Measurements from ENCODE around the gene ITGB2. TPM values are rescaled to one million over a fixed set of nuclear protein-coding genes. Genes with fewer than 3 reads are reported as not detected.
A peak's percentile ranks its signal among the peaks of the same experiment; 100 is the strongest.

ITGB2 gene
- polyA plus RNA-seq, 1 donor = 17.1 TPM

DNA sequence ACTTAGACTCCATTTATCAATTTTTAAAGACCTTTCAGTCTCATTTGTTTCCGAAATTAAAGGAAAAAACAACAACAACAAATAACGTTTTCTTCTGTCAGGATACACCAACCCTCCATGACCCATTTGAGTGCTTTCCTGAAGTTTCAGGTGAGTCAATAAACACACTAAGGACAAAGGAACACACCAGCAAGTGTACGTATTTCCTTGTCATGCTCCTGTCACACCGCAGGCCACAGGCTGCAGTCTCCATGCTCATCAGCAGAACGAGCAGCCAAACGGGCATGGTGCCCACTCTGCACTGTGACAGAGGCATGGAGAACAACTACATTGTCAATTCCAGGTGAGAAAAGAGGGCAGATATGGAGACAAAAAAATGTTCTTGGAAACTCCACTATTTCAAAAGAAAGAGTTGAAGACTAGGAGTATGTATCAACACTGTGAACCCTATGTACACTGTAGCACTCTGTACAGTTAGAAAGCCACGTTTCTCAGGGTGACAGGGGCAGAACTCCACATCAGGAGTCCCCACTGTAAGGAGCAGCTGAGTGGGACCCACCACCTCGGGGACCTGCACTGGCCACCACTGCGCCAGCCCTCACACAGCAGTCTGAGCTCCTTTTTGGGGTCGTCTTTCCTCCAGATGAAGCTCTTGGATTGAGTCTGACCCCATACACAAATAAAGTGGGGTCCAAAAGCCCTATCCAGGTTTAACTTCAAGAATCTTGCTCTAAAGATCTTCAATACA is 49.8 kb downstream of the ITGB2 start:
- DNase-seq = peak in 1 of 2 donors; percentile 40
- Histone ChIP-seq H3K27me3 (ENCODE audit: control insufficient read depth, insufficient read depth, low read length) (peaks cover 7% of the 10 kb centered on the region), H3K4me1 (ENCODE audit: control insufficient read depth, insufficient read depth, low read length) (peaks cover 40% of the 10 kb centered on the region), H3K4me3 (ENCODE audit: low read length) (peak overlapping the region; percentile 84), H3K27ac (ENCODE audit: low read length) (peak overlapping the region; percentile 87), H3K36me3 (ENCODE audit: control insufficient read depth, insufficient read depth, low read length) (peaks cover 8% of the 10 kb centered on the region), H3K9me3 (ENCODE audit: control insufficient read depth, low read depth, low read length) (peaks cover 5% of the 10 kb centered on the region)
- whole genome bisulfite sequencing (ENCODE audit: insufficient coverage, low lambda C conversion rate) = 60% methylated on average over 4 of the region's 10 CpGs

DNA sequence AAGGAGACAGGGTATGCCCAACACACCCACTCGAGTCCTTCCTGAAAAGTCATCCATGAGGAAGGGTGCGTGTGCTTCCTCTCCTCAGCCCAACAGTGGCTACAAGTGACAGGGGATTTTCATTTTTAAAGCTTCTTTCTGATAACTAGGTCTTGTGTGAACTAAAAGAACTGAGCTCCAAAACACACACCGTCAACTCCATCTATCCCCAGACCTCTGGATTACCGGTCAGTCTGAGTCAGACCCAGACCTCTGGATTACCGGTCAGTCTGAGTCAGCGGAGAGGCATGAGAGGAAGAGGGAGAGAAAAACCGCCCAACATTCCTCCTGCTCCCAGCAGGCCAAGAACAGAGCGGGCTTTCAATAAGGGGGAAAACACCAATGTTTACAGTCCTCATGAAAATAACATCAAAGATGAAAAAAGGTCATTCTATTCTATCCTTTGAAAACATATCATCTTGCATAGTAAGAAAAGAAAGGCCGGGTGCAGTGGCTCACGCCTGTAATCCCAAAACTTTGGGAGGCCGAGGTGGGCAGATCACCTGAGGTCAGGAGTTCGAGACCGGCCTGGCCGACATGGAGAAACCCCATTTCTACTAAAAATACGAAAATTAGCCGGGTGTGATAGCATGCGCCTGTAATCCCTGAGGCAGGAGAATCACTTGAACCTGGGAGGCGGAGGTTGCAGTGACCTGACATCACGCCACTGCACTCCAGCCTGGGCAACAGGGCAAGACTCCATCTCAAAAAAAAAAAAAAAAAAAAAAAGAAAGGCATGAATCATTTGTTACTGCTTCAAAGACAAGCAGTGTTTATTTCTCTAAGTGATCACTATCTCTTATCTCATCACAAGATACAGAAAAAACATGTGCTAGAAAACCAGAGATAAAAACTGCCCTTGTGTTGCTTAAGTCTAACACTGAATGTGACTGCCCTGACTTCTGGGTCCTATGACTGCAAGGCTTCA is 50.6 kb downstream of the ITGB2 start:
- peaks cover 7% of the 10 kb centered on the region for H3K27me3 ChIP-seq (ENCODE audit: control insufficient read depth, insufficient read depth, low read length)
- peaks cover 13% of the 10 kb centered on the region for H3K36me3 ChIP-seq (ENCODE audit: control insufficient read depth, insufficient read depth, low read length)
- H3K4me1 ChIP-seq (ENCODE audit: control insufficient read depth, insufficient read depth, low read length) = peaks cover 48% of the 10 kb centered on the region
- DNase-seq = no peak
- WGBS (ENCODE audit: insufficient coverage, low lambda C conversion rate) = 87% methylated on average over 3 of the region's 19 CpGs
- H3K9me3 ChIP-seq (ENCODE audit: control insufficient read depth, low read depth, low read length) = peaks cover 5% of the 10 kb centered on the region
- H3K27ac ChIP-seq (ENCODE audit: low read length) = peak overlapping the region; percentile 87
- no peak overlapping the region for H3K4me3 ChIP-seq (ENCODE audit: low read length)

GRCh38 chr21:44868707-44869106 is 52.0 kb downstream of the ITGB2 start:
- peaks cover 3% of the 10 kb centered on the region for H3K9me3 ChIP-seq (ENCODE audit: control insufficient read depth, low read depth, low read length)
- peak overlapping the region; percentile 29 for H3K27ac ChIP-seq (ENCODE audit: low read length)
- H3K36me3 ChIP-seq (ENCODE audit: control insufficient read depth, insufficient read depth, low read length) = peaks cover 27% of the 10 kb centered on the region
- no peaks in the 10 kb centered on the region for H3K27me3 ChIP-seq (ENCODE audit: control insufficient read depth, insufficient read depth, low read length)
- DNase-seq = no peak
- H3K4me3 ChIP-seq (ENCODE audit: low read length) = no peak overlapping the region
- no CpG with 5 or more reads among the region's 7 CpGs for WGBS (ENCODE audit: insufficient coverage, low lambda C conversion rate)
- H3K4me1 ChIP-seq (ENCODE audit: control insufficient read depth, insufficient read depth, low read length) = peaks cover 49% of the 10 kb centered on the region

DNA sequence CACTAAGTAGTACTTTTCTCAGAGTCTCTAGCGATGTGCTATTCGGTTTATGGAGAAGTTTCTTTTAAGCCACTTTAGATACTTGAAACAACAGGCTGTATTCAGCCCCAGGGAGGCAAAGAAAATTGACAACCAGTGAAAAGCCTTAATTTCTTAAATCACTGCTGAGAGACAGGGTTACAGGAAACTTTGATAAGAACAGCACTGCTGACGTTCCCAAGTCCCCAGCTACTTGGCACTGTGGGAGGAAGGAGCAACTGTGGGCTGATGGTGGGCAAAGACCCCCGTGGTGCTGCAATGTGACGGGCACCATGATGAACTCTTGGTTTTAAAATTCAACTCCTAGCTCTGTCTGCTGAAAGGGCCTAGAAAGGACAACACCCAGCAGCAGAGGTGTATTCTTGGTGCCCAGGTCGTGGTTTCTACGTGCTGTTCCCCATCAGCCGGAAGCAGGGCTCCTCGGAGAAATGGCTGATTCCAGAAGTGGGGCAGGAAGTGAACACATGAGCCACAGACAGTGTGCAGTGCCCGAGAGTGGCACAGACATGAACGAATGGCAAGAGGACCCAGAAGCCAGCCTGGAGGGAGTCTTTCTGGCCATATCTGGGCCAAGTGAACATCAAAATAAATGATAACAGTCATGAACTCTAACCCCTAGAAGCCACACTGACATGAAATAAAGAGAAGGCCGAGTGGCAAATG is 52.5 kb downstream of the ITGB2 start:
- Histone ChIP-seq H3K36me3 (ENCODE audit: control insufficient read depth, insufficient read depth, low read length) (peaks cover 32% of the 10 kb centered on the region), H3K27ac (ENCODE audit: low read length) (no peak overlapping the region), H3K27me3 (ENCODE audit: control insufficient read depth, insufficient read depth, low read length) (no peaks in the 10 kb centered on the region), H3K9me3 (ENCODE audit: control insufficient read depth, low read depth, low read length) (peaks cover 3% of the 10 kb centered on the region), H3K4me3 (ENCODE audit: low read length) (no peak overlapping the region), H3K4me1 (ENCODE audit: control insufficient read depth, insufficient read depth, low read length) (peaks cover 49% of the 10 kb centered on the region)
- DNase-seq = no peak
- WGBS (ENCODE audit: insufficient coverage, low lambda C conversion rate) = 83% methylated on average over 1 of the region's 12 CpGs

- WGBS (ENCODE audit: insufficient coverage, low lambda C conversion rate) = no CpG with 5 or more reads among the region's 15 CpGs
- H3K4me1 ChIP-seq (ENCODE audit: control insufficient read depth, insufficient read depth, low read length) = peaks cover 49% of the 10 kb centered on the region
- no peak for DNase-seq
Measured at GRCh38 chr21:44867464-44867863, 53.2 kb downstream of the ITGB2 start.

DNA sequence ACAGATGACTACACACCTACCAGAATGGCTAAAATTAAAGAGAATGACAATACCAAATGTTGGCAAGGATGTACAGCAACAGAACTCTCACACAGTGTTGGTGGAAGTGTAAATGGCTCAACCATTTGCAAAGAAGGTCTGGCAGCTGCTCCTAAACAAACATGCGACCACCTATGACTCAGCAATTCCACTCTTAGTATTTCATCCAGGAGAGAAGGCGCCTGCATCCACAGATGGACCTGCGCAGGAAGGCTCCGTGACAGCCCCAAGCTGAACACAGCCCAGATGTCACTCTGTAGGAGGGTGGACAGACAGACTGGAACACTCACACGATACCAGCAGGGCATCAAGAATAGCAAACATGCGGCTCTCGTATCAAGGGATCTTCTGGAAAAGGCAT is 53.9 kb downstream of the ITGB2 start:
- H3K4me1 ChIP-seq (ENCODE audit: control insufficient read depth, insufficient read depth, low read length) = peaks cover 48% of the 10 kb centered on the region
- no peak for DNase-seq
- no peaks in the 10 kb centered on the region for H3K9me3 ChIP-seq (ENCODE audit: control insufficient read depth, low read depth, low read length)
- WGBS (ENCODE audit: insufficient coverage, low lambda C conversion rate) = 72% methylated on average over 2 of the region's 7 CpGs
- peak overlapping the region; percentile 19 for H3K27ac ChIP-seq (ENCODE audit: low read length)
- H3K36me3 ChIP-seq (ENCODE audit: control insufficient read depth, insufficient read depth, low read length) = peaks cover 43% of the 10 kb centered on the region
- H3K4me3 ChIP-seq (ENCODE audit: low read length) = no peak overlapping the region
- no peaks in the 10 kb centered on the region for H3K27me3 ChIP-seq (ENCODE audit: control insufficient read depth, insufficient read depth, low read length)

More at GRCh38 chr21:44867464-44867863, 53.2 kb downstream of the ITGB2 start:
- no peak overlapping the region for H3K4me3 ChIP-seq (ENCODE audit: low read length)
- H3K36me3 ChIP-seq (ENCODE audit: control insufficient read depth, insufficient read depth, low read length) = peaks cover 39% of the 10 kb centered on the region
- no peaks in the 10 kb centered on the region for H3K27me3 ChIP-seq (ENCODE audit: control insufficient read depth, insufficient read depth, low read length)
- no peaks in the 10 kb centered on the region for H3K9me3 ChIP-seq (ENCODE audit: control insufficient read depth, low read depth, low read length)
- no peak overlapping the region for H3K27ac ChIP-seq (ENCODE audit: low read length)

DNA sequence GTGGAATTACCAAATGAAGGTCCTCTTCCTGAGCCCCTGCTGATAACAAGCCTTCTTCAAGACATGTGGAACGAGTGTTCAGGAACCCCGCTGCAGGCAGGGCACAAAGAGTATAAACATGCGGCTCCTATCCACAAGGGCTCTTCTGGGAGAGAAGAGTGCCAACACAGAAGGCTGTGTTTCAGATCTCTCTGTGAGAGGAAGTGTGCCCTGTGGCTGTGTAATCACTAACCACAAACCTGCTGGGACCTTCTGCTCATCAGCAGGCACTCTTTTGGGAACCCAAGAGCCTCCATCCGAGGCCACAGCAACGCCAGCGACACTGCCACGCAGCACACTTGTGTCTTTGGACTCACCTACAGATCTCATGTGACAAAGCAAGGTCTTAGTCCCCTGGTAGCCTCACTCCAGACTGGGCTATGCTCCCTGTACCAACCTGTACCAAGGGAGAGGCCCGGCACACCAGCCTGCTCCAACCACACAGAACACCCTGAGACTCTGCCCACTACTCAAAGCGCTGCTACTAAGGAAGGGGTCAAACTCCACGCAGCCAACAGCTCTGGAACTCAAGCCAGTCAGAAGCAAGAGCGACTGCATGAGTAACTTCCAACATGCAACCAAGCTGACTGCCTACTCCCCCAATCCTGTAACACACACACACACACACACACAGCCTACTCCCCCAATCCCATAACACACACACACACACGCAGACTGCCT is 55.0 kb downstream of the ITGB2 start:
- peaks cover 39% of the 10 kb centered on the region for H3K4me1 ChIP-seq (ENCODE audit: control insufficient read depth, insufficient read depth, low read length)
- DNase-seq = peak; percentile 61 to 86
- H3K4me3 ChIP-seq (ENCODE audit: low read length) = no peak overlapping the region
- peaks cover 49% of the 10 kb centered on the region for H3K36me3 ChIP-seq (ENCODE audit: control insufficient read depth, insufficient read depth, low read length)
- peak overlapping the region; percentile 66 for H3K27ac ChIP-seq (ENCODE audit: low read length)
- no peaks in the 10 kb centered on the region for H3K9me3 ChIP-seq (ENCODE audit: control insufficient read depth, low read depth, low read length)
- whole genome bisulfite sequencing (ENCODE audit: insufficient coverage, low lambda C conversion rate) = no CpG with 5 or more reads among the region's 12 CpGs
- no peaks in the 10 kb centered on the region for H3K27me3 ChIP-seq (ENCODE audit: control insufficient read depth, insufficient read depth, low read length)

DNA sequence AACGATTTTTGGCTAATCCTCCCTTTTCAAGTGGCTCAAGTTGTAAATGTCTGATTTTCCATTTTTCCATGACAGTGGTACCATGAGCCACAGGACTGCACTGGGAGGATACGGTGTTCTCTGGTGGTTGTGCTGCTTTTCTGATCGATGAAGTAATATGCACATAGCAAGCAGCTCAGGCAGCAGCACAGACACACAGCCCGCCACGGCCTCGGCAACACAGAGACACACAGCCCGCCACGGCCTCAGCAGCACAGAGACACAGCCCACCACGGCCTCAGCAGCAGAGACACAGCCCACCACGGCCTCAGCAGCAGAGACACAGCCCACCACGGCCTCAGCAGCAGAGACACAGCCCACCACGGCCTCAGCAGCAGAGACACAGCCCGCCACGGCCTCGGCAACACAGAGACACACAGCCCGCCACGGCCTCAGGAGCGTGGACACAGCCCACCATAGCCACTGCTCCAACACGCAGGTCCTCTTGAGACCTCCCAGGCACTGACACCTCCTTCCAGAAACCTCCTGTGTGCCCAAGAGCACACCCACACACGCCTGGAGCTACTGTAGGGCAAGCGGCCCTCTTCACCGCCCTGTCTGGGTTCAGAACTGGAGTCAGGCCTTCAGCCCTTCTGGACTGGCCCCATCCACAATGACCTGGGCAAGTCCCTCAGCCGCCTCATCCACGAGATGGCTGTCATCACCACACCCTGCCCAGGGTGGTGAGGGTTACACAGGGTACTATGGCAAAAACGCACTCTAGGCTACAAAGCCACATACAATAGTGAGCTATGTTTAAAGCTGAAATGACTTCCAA is 57.6 kb downstream of the ITGB2 start:
- Histone ChIP-seq H3K4me3 (ENCODE audit: low read length) (no peak overlapping the region), H3K27me3 (ENCODE audit: control insufficient read depth, insufficient read depth, low read length) (no peaks in the 10 kb centered on the region), H3K27ac (ENCODE audit: low read length) (no peak overlapping the region), H3K9me3 (ENCODE audit: control insufficient read depth, low read depth, low read length) (no peaks in the 10 kb centered on the region), H3K4me1 (ENCODE audit: control insufficient read depth, insufficient read depth, low read length) (peaks cover 25% of the 10 kb centered on the region), H3K36me3 (ENCODE audit: control insufficient read depth, insufficient read depth, low read length) (peaks cover 66% of the 10 kb centered on the region)
- no peak for DNase-seq
- WGBS (ENCODE audit: insufficient coverage, low lambda C conversion rate) = 67% methylated on average over 1 of the region's 25 CpGs

DNA sequence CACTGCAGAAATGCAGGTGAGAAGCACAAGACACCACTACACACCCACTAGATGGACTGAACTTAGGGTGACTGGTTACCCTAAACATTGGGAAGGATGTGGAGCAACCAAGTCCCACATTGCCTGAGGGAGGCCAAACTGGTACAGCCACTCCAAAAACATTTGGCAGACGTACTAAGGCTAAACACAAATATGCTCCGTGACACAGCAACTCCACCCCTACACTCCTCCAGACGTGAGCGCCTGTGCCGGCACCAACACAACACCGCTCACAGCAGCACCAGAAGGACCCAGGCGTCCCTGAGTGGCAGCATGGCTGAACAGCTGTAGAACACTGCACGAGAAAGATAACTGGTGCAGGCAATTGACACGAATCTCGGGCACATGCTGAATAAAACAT is 61.9 kb downstream of the ITGB2 start:
- WGBS (ENCODE audit: insufficient coverage, low lambda C conversion rate) = 100% methylated on average over 1 of the region's 10 CpGs
- Histone ChIP-seq H3K4me1 (ENCODE audit: control insufficient read depth, insufficient read depth, low read length) (peaks cover 1% of the 10 kb centered on the region), H3K27me3 (ENCODE audit: control insufficient read depth, insufficient read depth, low read length) (no peaks in the 10 kb centered on the region), H3K36me3 (ENCODE audit: control insufficient read depth, insufficient read depth, low read length) (peaks cover 86% of the 10 kb centered on the region), H3K9me3 (ENCODE audit: control insufficient read depth, low read depth, low read length) (no peaks in the 10 kb centered on the region), H3K4me3 (ENCODE audit: low read length) (no peak overlapping the region), H3K27ac (ENCODE audit: low read length) (no peak overlapping the region)
- no peak for DNase-seq
